HCT116 (cell line): ENCODE results near the gene LINGO3. TPM values are rescaled to one million over a fixed set of nuclear protein-coding genes. Genes with fewer than 3 reads are reported as not detected.

Experiments
- ATAC-seq: fragments of 200-7000 bp; cut with Tn5 transposase; 2 replicates; pipeline ENCODE4 v1.9.1; 2020; ENCODE audit warnings: mild to moderate bottlenecking, moderate library complexity
- BruUV-seq: library from RNA; stranded (reverse); fragments of 400-500 nt; replicated peaks from 2 replicates; lab custom pipeline; 2021; lab: Mats Ljungman, UMichigan
- CTCF ChIA-PET: fragments of 300-600 bp; sonication (Branson Sonifier 250); formaldehyde crosslinking; loops from one replicate; lab custom pipeline; 2021; ENCODE audit warnings: antibody characterized with exemption; lab: Charles Lee
- POLR2A ChIA-PET: fragments of 300-600, 350-600 bp; sonication (Branson Sonifier 250); formaldehyde crosslinking; loops from one replicate; lab custom pipeline; 2021; ENCODE audit warnings: antibody characterized with exemption; lab: Charles Lee
- RAD21 ChIA-PET, 2 experiments: fragments of 300-600 bp; sonication (Branson Sonifier 250); formaldehyde crosslinking; loops; one replicate each; lab custom pipeline; 2023; ENCODE audit warnings: low total read pairs in 2 of 2; ENCODE audit not compliant: uncharacterized antibody in 2 of 2, unreplicated experiment in 2 of 2, low non-redundant PET in 1 of 2; lab: Charles Lee
- DNase-seq: peaks from one replicate; pipeline ENCODE4 v3.0.0-alpha.2; 2010; ENCODE audit warnings: low read depth, low spot score
- H2AFZ ChIP-seq: fragments of 200-600 bp; shearing (Covaris generic), sonication (generic); 2 replicates; pipeline ENCODE4 v1.6.1; 2017; ENCODE audit warnings: low read depth, mixed run types, mixed read lengths, antibody characterized with exemption, low read length; ENCODE audit not compliant: poor library complexity, severe bottlenecking
- H3K27ac ChIP-seq: 2 replicates; pipeline ENCODE4 v1.5.1; 2012; ENCODE audit warnings: low read depth, low read length
- H3K27me3 ChIP-seq: fragments of 200-600 bp; sonication (generic); 2 replicates; pipeline ENCODE4 v1.6.1; 2016; ENCODE audit warnings: mixed run types, low read length, mixed read lengths; ENCODE audit not compliant: insufficient read depth
- H3K36me3 ChIP-seq, 2 experiments: fragments of 200-500 bp in 1 of 2; fragments of 200-600 bp in 1 of 2; sonication (Bioruptor generic) in 1 of 2; sonication (generic) in 1 of 2; 2 replicates each; pipeline versions ENCODE4 v1.5.1 to v1.6.1; 2014 to 2016; ENCODE audit warnings: low read length in 2 of 2, inconsistent platforms in 1 of 2, mixed read lengths in 1 of 2, mixed run types in 1 of 2; ENCODE audit not compliant: insufficient read depth in 2 of 2, control insufficient read depth in 1 of 2
- H3K4me1 ChIP-seq, 2 experiments: fragments of 200-600 bp in 1 of 2; sonication (generic) in 1 of 2; 2 replicates each; pipeline versions ENCODE4 v1.5.1 to v1.6.1; 2012 to 2017; ENCODE audit warnings: low read length in 2 of 2, inconsistent platforms in 1 of 2, mild to moderate bottlenecking in 1 of 2, mixed read lengths in 1 of 2, mixed run types in 1 of 2, moderate library complexity in 1 of 2; ENCODE audit not compliant: insufficient read depth in 2 of 2, control insufficient read depth in 1 of 2
- H3K4me2 ChIP-seq: fragments of 200-600 bp; sonication (generic); 2 replicates; pipeline ENCODE4 v1.6.1; 2017; ENCODE audit warnings: mixed run types, low read length, mixed read lengths
- H3K4me3 ChIP-seq, 2 experiments: fragments of 200-600 bp in 1 of 2; sonication (generic) in 1 of 2; replicated peaks in 1 of 2; 2 replicates each; pipeline ENCODE4 v1.5.1; 2011 to 2016; ENCODE audit warnings: low read length in 2 of 2, control low read depth in 1 of 2, low read depth in 1 of 2, mild to moderate bottlenecking in 1 of 2, mixed read lengths in 1 of 2, mixed run types in 1 of 2
- H3K79me2 ChIP-seq: fragments of 200-600 bp; sonication (generic); 2 replicates; pipeline ENCODE4 v1.6.1; 2017; ENCODE audit warnings: mild to moderate bottlenecking, mixed run types, low read length, moderate library complexity, mixed read lengths; ENCODE audit not compliant: insufficient read depth
- H3K9ac ChIP-seq: fragments of 200-600 bp; sonication (generic); 2 replicates; pipeline ENCODE4 v1.6.1; 2016; ENCODE audit warnings: low read length, mixed read lengths
- H3K9me2 ChIP-seq: fragments of 200-600 bp; sonication (generic), shearing (Covaris generic); 2 replicates; pipeline ENCODE4 v1.6.1; 2017; ENCODE audit warnings: mixed run types, mild to moderate bottlenecking, moderate library complexity; ENCODE audit not compliant: insufficient read depth
- H3K9me3 ChIP-seq, 2 experiments: fragments of 200-500 bp in 1 of 2; fragments of 200-600 bp in 1 of 2; sonication (Bioruptor generic) in 1 of 2; sonication (generic) in 1 of 2; 2 replicates each; pipeline ENCODE4 v1.6.1; 2014 to 2017; ENCODE audit warnings: low read length in 2 of 2, mixed read lengths in 2 of 2, inconsistent platforms in 1 of 2, low read depth in 1 of 2, mild to moderate bottlenecking in 1 of 2, mixed run types in 1 of 2, moderate library complexity in 1 of 2; ENCODE audit not compliant: control insufficient read depth in 1 of 2, insufficient read depth in 1 of 2
- H4K20me1 ChIP-seq: fragments of 200-600 bp; sonication (generic), shearing (Covaris generic); 2 replicates; pipeline ENCODE4 v1.6.1; 2017; ENCODE audit warnings: mixed run types, mild to moderate bottlenecking, moderate library complexity; ENCODE audit not compliant: insufficient read depth
- EGR1 ChIP-seq: IDR thresholded peaks from 2 replicates; pipeline ENCODE4 v1.6.1; 2012; ENCODE audit warnings: low read depth
- ELF1 ChIP-seq: IDR thresholded peaks from 2 replicates; pipeline ENCODE4 v1.6.1; 2012; ENCODE audit warnings: low read depth, borderline replicate concordance
- EZH2 ChIP-seq: fragments of 200-600 bp; sonication (generic); IDR thresholded peaks from 2 replicates; pipeline ENCODE4 v1.6.1; 2017; ENCODE audit warnings: antibody characterized with exemption, mixed run types
- EZH2phosphoT487 ChIP-seq: fragments of 200-600 bp; IDR thresholded peaks from 2 replicates; pipeline ENCODE4 v1.6.1; 2018; ENCODE audit warnings: antibody characterized with exemption, borderline replicate concordance
- JUND ChIP-seq: IDR thresholded peaks from 2 replicates; pipeline ENCODE4 v1.6.1; 2012
- POLR2A ChIP-seq: IDR thresholded peaks from 2 replicates; pipeline ENCODE4 v1.7.0; 2011; ENCODE audit warnings: borderline replicate concordance; ENCODE audit not compliant: insufficient read depth, insufficient read length; ENCODE audit errors: extremely low read depth
- POLR2AphosphoS5 ChIP-seq: IDR thresholded peaks from 2 replicates; pipeline ENCODE4 v1.6.1; 2011; ENCODE audit warnings: mild to moderate bottlenecking, low read depth, low read length, moderate library complexity
- RAD21 ChIP-seq: IDR thresholded peaks from 2 replicates; pipeline ENCODE4 v1.6.1; 2012; ENCODE audit warnings: low read depth, mild to moderate bottlenecking
- SIN3A ChIP-seq: IDR thresholded peaks from 2 replicates; pipeline ENCODE4 v1.6.1; 2012; ENCODE audit warnings: low read depth
- SP1 ChIP-seq: IDR thresholded peaks from 2 replicates; pipeline ENCODE4 v1.6.1; 2012; ENCODE audit warnings: low read depth
- SRF ChIP-seq: IDR thresholded peaks from 2 replicates; pipeline ENCODE4 v1.6.1; 2012; ENCODE audit warnings: low read depth
- YY1 ChIP-seq: IDR thresholded peaks from 2 replicates; pipeline ENCODE4 v1.6.1; 2011; ENCODE audit warnings: low read length, low read depth, moderate library complexity, mild to moderate bottlenecking; ENCODE audit not compliant: insufficient replicate concordance; ENCODE audit errors: extremely low read depth
- ZFX ChIP-seq: fragments of 450-650 bp; IDR thresholded peaks from 2 replicates; pipeline ENCODE4 v1.6.1; 2017
- ZNF274 ChIP-seq: fragments of 200-500 bp; sonication (Bioruptor generic); IDR thresholded peaks from 2 replicates; pipeline ENCODE4 v1.6.1; 2014; ENCODE audit warnings: mild to moderate bottlenecking, low read depth, low read length, inconsistent platforms
- intact Hi-C: fragments of 100-400 bp; cut with micrococcal nuclease; formaldehyde crosslinking; loops from 2 replicates; pipeline ENCODE4 v1.10.0; 2022
- total RNA-seq: library from RNA; stranded (reverse); gene quantifications from one replicate; pipeline ENCODE4 v1.2.1, GENCODE V29; 2021; ENCODE audit not compliant: unreplicated experiment
- TF ChIP-seq, protein P1 (sequence below): IDR thresholded peaks from 2 replicates; pipeline ENCODE4 v1.6.1; 2012
- TF ChIP-seq, protein P2 (sequence below), 3 experiments: fragments of 200-600 bp in 1 of 3; sonication (generic) in 1 of 3; IDR thresholded peaks in 2 of 3; conservative IDR thresholded peaks in 1 of 3; 2 replicates each; pipeline ENCODE4 v1.5.1; 2012 to 2017; ENCODE audit warnings: low read depth in 2 of 3, low read length in 2 of 3, antibody characterized with exemption in 1 of 3, borderline replicate concordance in 1 of 3, control low read depth in 1 of 3, mild to moderate bottlenecking in 1 of 3, mixed read lengths in 1 of 3, mixed run types in 1 of 3, moderate library complexity in 1 of 3; ENCODE audit not compliant: insufficient read depth in 1 of 3
- TF ChIP-seq, protein P3 (sequence below): IDR thresholded peaks from 2 replicates; pipeline ENCODE4 v1.6.1; 2012

Gene LINGO3
- total RNA-seq, 1 experiment from 2014 or later, result not detected

DNA sequence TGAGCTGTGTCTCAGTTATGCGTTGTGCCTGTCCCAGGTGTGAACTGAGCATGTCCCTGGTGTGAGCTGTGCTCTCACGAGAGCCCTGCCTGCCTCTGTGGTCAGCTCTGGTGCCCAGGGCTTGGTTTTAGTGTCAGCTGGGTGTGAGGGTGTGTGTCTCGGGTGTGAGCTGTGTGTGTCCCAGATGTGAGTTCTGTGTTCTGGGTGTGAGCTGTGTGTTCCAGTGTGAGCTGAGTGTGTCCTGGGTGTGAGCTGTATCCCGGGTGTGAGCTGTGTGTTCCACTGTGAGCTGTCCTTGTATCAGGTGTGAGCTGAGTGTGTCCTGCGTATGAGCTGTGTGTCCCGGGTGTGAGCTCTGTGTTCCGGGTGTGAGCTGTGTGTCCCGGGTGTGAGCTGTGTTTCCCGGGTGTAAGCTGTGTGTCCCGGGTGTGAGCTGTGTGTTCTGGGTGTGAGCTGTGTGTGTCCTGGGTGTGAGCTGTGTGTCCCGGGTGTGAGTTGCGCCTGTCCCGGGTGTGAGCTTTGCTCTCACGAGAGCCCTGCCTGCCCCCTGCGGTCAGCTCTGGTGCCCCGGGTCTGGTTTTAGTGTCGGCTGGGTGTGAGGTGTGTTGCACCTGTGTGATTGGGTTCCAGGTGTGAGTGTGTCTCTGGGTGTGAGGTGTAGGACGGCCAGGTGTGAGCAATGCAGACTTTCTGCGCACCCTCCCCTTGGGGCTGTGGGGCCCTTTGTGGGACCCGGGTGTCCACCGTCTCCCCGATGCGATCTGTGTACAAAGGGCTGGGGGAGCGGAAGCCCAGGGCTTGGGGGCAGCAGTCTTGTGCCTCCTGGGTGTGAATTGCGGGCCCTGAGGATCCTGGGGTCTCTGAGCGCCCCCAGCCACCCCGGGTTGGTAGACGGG lies 18.9 kb downstream of the LINGO3 start:
- no peaks in the 10 kb centered on the region for H4K20me1 ChIP-seq
- no peaks in the 10 kb centered on the region for H3K9me2 ChIP-seq
- no peaks in the 10 kb centered on the region for H3K4me1 ChIP-seq
- no peaks in the 10 kb centered on the region for H3K36me3 ChIP-seq
- H3K27ac ChIP-seq, result no peak overlapping the region
- no peak for DNase-seq
- TF ChIP-seq, protein P1, sequence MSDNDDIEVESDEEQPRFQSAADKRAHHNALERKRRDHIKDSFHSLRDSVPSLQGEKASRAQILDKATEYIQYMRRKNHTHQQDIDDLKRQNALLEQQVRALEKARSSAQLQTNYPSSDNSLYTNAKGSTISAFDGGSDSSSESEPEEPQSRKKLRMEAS, result no peak
- ATAC-seq, result 0 out of 2 replicates have a peak, but pooled peaks have one; percentile 23
- H3K9me3 ChIP-seq, result no peaks in the 10 kb centered on the region
- H2AFZ ChIP-seq, result no peak overlapping the region
- no peaks in the 10 kb centered on the region for H3K27me3 ChIP-seq
- no peak overlapping the region for H3K4me2 ChIP-seq
- no peak overlapping the region for H3K4me3 ChIP-seq
- intact Hi-C loops, result no loop called here
- ChIA-PET POLR2A (interaction anchor here (0.6 kb wide), 1 partner anchor 29 kb away, joined by 8 read pairs; no protein-coding TSS in a partner anchor), CTCF (no interaction called here), RAD21 (no interaction called here)
- no peak overlapping the region for H3K9ac ChIP-seq
- no TSS peak for BruUV-seq
- H3K79me2 ChIP-seq, result no peaks in the 10 kb centered on the region

DNA sequence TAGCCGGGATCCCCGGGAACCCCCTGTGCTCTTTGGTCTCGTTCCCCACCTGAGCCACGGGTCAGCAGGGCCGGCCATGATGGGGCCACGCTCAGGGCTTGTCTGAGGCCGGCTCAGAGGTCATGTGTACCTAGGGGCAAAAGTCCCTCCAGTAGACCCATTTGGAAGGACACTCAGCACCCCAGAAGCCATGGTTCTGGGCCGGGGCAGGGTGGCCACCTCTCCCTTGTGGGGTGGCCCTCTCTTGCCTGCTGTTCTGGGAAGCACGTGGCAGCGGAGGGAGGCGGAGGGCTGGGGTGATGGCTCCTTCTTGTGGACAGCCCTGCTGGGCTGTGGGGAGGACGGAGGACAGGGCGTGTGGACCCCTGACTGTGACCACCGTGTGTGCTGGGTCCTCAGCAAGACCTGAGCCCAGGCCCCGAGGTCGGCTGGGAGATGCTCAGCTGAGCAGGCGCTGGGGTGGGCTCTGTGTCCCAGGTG lies 19.6 kb downstream of the LINGO3 start:
- no peak overlapping the region for H3K27ac ChIP-seq
- H3K79me2 ChIP-seq, result no peaks in the 10 kb centered on the region
- CTCF ChIA-PET, result no interaction called here
- H2AFZ ChIP-seq, result no peak overlapping the region
- no peaks in the 10 kb centered on the region for H3K9me2 ChIP-seq
- H3K9ac ChIP-seq, result no peak overlapping the region
- intact Hi-C loops, result no loop called here
- H3K4me3 ChIP-seq, result no peak overlapping the region
- no peaks in the 10 kb centered on the region for H3K9me3 ChIP-seq
- POLR2A ChIA-PET, result no interaction called here
- DNase-seq, result no peak
- no peak for ATAC-seq
- RAD21 ChIA-PET, result no interaction called here
- H3K36me3 ChIP-seq, result no peaks in the 10 kb centered on the region
- no peaks in the 10 kb centered on the region for H4K20me1 ChIP-seq
- no TSS peak for BruUV-seq
- no peak overlapping the region for H3K4me2 ChIP-seq
- H3K27me3 ChIP-seq, result no peaks in the 10 kb centered on the region
- no peaks in the 10 kb centered on the region for H3K4me1 ChIP-seq
- TF ChIP-seq, protein P2, sequence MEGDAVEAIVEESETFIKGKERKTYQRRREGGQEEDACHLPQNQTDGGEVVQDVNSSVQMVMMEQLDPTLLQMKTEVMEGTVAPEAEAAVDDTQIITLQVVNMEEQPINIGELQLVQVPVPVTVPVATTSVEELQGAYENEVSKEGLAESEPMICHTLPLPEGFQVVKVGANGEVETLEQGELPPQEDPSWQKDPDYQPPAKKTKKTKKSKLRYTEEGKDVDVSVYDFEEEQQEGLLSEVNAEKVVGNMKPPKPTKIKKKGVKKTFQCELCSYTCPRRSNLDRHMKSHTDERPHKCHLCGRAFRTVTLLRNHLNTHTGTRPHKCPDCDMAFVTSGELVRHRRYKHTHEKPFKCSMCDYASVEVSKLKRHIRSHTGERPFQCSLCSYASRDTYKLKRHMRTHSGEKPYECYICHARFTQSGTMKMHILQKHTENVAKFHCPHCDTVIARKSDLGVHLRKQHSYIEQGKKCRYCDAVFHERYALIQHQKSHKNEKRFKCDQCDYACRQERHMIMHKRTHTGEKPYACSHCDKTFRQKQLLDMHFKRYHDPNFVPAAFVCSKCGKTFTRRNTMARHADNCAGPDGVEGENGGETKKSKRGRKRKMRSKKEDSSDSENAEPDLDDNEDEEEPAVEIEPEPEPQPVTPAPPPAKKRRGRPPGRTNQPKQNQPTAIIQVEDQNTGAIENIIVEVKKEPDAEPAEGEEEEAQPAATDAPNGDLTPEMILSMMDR (IDR thresholded peaks at IDR 0.05 in 2 of 3, conservative IDR thresholded peaks at IDR 0.05 in 1 of 3; ENCODE audit: borderline replicate concordance in 1 of 3, insufficient read depth in 1 of 3, low read depth in 2 of 3, low read length in 2 of 3), result no peak
- TF ChIP-seq SIN3A (no peak), EZH2phosphoT487 (no peak), ZNF274 (no peak), EGR1 (no peak), POLR2AphosphoS5 (no peak), EZH2 (no peak), ZFX (no peak), POLR2A (no peak), SRF (no peak), JUND (no peak), RAD21 (no peak), YY1 (no peak), ELF1 (no peak), SP1 (no peak)
- TF ChIP-seq, protein P3, sequence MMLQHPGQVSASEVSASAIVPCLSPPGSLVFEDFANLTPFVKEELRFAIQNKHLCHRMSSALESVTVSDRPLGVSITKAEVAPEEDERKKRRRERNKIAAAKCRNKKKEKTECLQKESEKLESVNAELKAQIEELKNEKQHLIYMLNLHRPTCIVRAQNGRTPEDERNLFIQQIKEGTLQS, result no peak
- TF ChIP-seq, protein P1, result no peak
